ENCODE results near the gene MESP2. TPM values are rescaled to one million over a fixed set of nuclear protein-coding genes. Genes with fewer than 3 reads are reported as not detected.
A peak's percentile ranks its signal among the peaks of the same experiment; 100 is the strongest.

MESP2 gene
- polyA plus RNA-seq, 1 donor from 2014 or later: not detected

DNA sequence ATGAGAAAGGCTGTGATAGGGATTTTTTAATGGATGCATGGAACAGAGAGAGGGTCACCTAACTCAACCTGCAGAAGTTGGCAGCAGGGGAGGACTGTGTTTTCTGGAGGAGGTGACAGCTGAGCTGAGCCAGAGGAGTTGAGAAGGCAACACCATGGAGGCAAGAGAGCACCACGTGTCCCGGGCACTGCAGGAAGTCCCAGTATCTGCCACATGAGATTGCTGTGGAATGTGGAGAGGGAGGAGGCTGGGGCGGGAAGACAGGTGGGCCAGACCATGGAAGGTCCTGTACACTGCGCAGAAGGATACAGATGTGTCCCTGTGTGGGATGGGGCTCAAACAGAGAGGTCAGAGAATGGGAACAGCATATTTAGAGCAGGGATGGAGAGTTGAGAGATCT lies 40.4 kb upstream of the MESP2 start:
- Histone ChIP-seq H3K4me3 (ENCODE audit: low read length) (no peak overlapping the region), H3F3A (ENCODE audit: insufficient read depth, low read length, poor library complexity, severe bottlenecking) (no peaks in the 10 kb centered on the region), H3K9me3 (ENCODE audit: low read length) (no peaks in the 10 kb centered on the region), H3K79me2 (replicated peaks; ENCODE audit: insufficient read depth, low read length) (no peaks in the 10 kb centered on the region), H2AFZ (ENCODE audit: low read depth, low read length) (no peak overlapping the region), H3K9me2 (ENCODE audit: insufficient read depth, low read length) (no peaks in the 10 kb centered on the region), H4K20me1 (ENCODE audit: insufficient read depth) (no peaks in the 10 kb centered on the region), H3K4me2 (ENCODE audit: low read length) (no peak overlapping the region), H3K9ac (ENCODE audit: low read length) (no peak overlapping the region), H3K27ac (ENCODE audit: low read length) (no peak overlapping the region), H3K36me3 (ENCODE audit: insufficient read depth, low read length) (no peaks in the 10 kb centered on the region), H3K27me3 (ENCODE audit: insufficient read depth, low read depth, low read length) (no peaks in the 10 kb centered on the region)
- no peak for TF ChIP-seq POLR2AphosphoS5 (IDR thresholded peaks at IDR 0.05)
- TF ChIP-seq REST (IDR thresholded peaks at IDR 0.05; ENCODE audit: borderline replicate concordance): no peak
- TF ChIP-seq RAD21 (conservative IDR thresholded peaks at IDR 0.05): no peak
- TF ChIP-seq MXI1 (conservative IDR thresholded peaks at IDR 0.05; ENCODE audit: poor library complexity, severe bottlenecking): no peak
- TF ChIP-seq EP300 (conservative IDR thresholded peaks at IDR 0.05; ENCODE audit: poor library complexity, severe bottlenecking): no peak
- no peak for TF ChIP-seq EZH2 (IDR thresholded peaks at IDR 0.05; ENCODE audit: borderline replicate concordance, insufficient read depth, low read length, poor library complexity, severe bottlenecking)
- TF ChIP-seq SMC3 (conservative IDR thresholded peaks at IDR 0.05; ENCODE audit: poor library complexity): no peak
- TF ChIP-seq TAF1 (IDR thresholded peaks at IDR 0.05; ENCODE audit: low read depth): no peak
- TF ChIP-seq, protein P1, sequence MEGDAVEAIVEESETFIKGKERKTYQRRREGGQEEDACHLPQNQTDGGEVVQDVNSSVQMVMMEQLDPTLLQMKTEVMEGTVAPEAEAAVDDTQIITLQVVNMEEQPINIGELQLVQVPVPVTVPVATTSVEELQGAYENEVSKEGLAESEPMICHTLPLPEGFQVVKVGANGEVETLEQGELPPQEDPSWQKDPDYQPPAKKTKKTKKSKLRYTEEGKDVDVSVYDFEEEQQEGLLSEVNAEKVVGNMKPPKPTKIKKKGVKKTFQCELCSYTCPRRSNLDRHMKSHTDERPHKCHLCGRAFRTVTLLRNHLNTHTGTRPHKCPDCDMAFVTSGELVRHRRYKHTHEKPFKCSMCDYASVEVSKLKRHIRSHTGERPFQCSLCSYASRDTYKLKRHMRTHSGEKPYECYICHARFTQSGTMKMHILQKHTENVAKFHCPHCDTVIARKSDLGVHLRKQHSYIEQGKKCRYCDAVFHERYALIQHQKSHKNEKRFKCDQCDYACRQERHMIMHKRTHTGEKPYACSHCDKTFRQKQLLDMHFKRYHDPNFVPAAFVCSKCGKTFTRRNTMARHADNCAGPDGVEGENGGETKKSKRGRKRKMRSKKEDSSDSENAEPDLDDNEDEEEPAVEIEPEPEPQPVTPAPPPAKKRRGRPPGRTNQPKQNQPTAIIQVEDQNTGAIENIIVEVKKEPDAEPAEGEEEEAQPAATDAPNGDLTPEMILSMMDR (IDR thresholded peaks at IDR 0.05; ENCODE audit: poor library complexity, severe bottlenecking): no peak

GRCh38 chr15:89740137-89740536 lies 36.0 kb upstream of the MESP2 start:
- no peak overlapping the region for H3K4me2 ChIP-seq (ENCODE audit: low read length)
- H4K20me1 ChIP-seq (ENCODE audit: insufficient read depth): no peaks in the 10 kb centered on the region
- no peaks in the 10 kb centered on the region for H3K27me3 ChIP-seq (ENCODE audit: insufficient read depth, low read depth, low read length)
- no peak overlapping the region for H3K4me3 ChIP-seq (ENCODE audit: low read length)
- no peak overlapping the region for H3K9ac ChIP-seq (ENCODE audit: low read length)
- no peaks in the 10 kb centered on the region for H3F3A ChIP-seq (ENCODE audit: insufficient read depth, low read length, poor library complexity, severe bottlenecking)
- TF ChIP-seq EP300 (conservative IDR thresholded peaks at IDR 0.05; ENCODE audit: poor library complexity, severe bottlenecking): no peak
- no peak for TF ChIP-seq MXI1 (conservative IDR thresholded peaks at IDR 0.05; ENCODE audit: poor library complexity, severe bottlenecking)
- TF ChIP-seq RAD21 (conservative IDR thresholded peaks at IDR 0.05): peak; percentile 92
- TF ChIP-seq EZH2 (IDR thresholded peaks at IDR 0.05; ENCODE audit: borderline replicate concordance, insufficient read depth, low read length, poor library complexity, severe bottlenecking): no peak
- TF ChIP-seq, protein P1 (IDR thresholded peaks at IDR 0.05; ENCODE audit: poor library complexity, severe bottlenecking): peak; percentile 96
- TF ChIP-seq REST (IDR thresholded peaks at IDR 0.05; ENCODE audit: borderline replicate concordance): no peak
- TF ChIP-seq POLR2AphosphoS5 (IDR thresholded peaks at IDR 0.05): no peak
- peak; percentile 83 for TF ChIP-seq SMC3 (conservative IDR thresholded peaks at IDR 0.05; ENCODE audit: poor library complexity)
- TF ChIP-seq TAF1 (IDR thresholded peaks at IDR 0.05; ENCODE audit: low read depth): no peak
- H3K36me3 ChIP-seq (ENCODE audit: insufficient read depth, low read length): no peaks in the 10 kb centered on the region
- H3K9me3 ChIP-seq (ENCODE audit: low read length): no peaks in the 10 kb centered on the region
- no peaks in the 10 kb centered on the region for H3K9me2 ChIP-seq (ENCODE audit: insufficient read depth, low read length)
- no peak overlapping the region for H2AFZ ChIP-seq (ENCODE audit: low read depth, low read length)
- H3K27ac ChIP-seq (ENCODE audit: low read length): no peak overlapping the region
- no peaks in the 10 kb centered on the region for H3K79me2 ChIP-seq (replicated peaks; ENCODE audit: insufficient read depth, low read length)

Measured in neural cell (in vitro differentiated cells).